Measurements from ENCODE around the gene RNF145. TPM values are rescaled to one million over a fixed set of nuclear protein-coding genes. Genes with fewer than 3 reads are reported as not detected.
"Not testable (repeated sequence)": the region's sequence is repeated elsewhere in the genome, so short reads cannot be mapped to it uniquely, and the experiment has no call there.

Gene RNF145
- 43.7 and 44.4 TPM in 2 replicates for total RNA-seq (2014; rRNA removed)
- 22.6 TPM for polyA plus RNA-seq (2012)

GRCh38 chr5:159209438-159210209, at the start of gene RNF145:
Gene RNF145, minus strand, starts transcription at chr5:159209553. Its CDS starts 5,936 bp downstream, at chr5:159203617.
- peak; percentile 74 for DNase-seq (ENCODE audit: low read depth)

DNA sequence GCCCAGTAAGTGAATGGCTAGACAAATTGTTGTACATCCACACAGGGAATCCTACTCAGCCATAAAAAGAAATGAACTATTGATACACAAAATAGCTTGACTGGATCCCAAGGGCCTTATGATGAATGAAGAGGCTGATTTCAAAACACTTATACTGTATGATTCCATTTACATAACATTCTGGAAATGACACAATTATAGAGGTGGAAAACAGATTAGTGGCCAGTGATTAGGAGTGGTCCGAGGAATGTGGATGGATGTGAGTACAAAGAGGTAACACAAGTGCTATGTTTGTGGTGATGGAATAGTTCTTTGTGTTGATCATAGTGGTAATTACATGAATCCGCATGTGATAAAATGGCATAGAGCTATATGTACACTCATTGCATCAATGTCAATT, 49.0 kb upstream of the RNF145 start:
- DNase-seq (ENCODE audit: low read depth): no peak

GRCh38 chr5:159257629-159258283, 48.4 kb upstream of the RNF145 start:
- no peak for DNase-seq (ENCODE audit: low read depth)

- peak; percentile 14 for DNase-seq (ENCODE audit: low read depth)
These were observed 47.7 kb upstream of the RNF145 start for GRCh38 chr5:159257007-159257406.

GRCh38 chr5:159252195-159252594, 42.8 kb upstream of the RNF145 start:
- no peak for DNase-seq (ENCODE audit: low read depth)

- DNase-seq (ENCODE audit: low read depth): no peak
These were observed 39.8 kb upstream of the RNF145 start for GRCh38 chr5:159249158-159249557.

DNA sequence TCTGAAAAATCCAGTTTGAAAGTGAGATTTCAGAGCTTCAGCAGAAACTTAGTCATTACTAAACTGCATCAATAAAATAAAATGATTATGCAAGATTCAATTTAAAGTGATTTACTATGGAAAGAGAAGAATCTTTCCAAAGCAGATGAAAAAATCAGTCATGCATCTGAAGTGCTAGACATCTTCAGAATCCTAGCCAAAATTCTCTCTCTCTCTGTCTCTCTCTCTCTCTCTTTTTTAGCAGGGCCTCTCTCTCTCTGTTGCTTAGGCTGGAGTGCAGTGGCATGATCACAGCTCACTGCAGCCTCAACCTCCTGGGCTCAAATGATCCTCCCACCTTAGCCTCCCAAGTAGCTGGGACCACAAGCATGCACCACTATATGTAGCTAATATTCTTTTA, 35.5 kb upstream of the RNF145 start:
- no peak for DNase-seq (ENCODE audit: low read depth)

- DNase-seq (ENCODE audit: low read depth): no peak
These were observed 34.8 kb upstream of the RNF145 start for GRCh38 chr5:159244163-159244562.

DNA sequence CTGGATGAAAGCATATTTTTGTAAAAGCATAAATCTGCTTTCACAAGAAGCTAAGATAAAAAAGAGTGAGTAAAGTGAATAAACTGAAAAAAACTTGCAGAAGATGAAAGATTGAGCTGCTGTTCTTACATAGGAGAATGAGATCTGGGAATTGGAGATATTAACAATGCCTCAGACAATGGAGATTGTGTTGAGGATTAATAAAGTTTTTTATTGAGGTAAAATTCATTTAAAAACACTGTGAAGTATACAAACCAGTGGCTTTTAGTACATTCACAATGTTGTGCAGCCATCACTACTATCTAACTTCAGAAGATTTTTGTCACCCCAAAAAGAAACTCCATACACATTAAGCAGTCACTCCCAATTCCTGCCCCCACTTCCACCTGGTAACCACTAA, 34.0 kb upstream of the RNF145 start:
- DNase-seq (ENCODE audit: low read depth): no peak

DNA sequence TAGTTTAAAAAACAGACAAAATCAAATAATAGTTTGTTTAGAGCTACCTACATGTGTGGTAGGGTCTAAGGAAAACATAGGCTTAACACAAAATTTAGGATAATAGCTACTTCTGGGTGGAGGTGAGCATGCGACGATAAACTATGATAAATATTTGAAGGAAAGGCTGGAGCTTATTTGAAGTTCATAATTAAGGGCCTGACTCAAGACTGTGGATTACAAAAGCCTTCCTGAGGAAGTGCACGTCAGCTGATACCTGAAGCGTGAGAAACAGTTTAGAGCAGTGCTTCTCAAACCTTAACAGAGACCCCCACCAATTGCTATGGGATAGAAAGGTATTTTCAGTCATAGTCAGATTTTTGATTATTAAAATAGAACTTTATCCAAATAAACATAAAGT, 33.3 kb upstream of the RNF145 start:
- no peak for DNase-seq (ENCODE audit: low read depth)

GRCh38 chr5:159241946-159242552, 32.7 kb upstream of the RNF145 start:
- peak; percentile 12 for DNase-seq (ENCODE audit: low read depth)

DNA sequence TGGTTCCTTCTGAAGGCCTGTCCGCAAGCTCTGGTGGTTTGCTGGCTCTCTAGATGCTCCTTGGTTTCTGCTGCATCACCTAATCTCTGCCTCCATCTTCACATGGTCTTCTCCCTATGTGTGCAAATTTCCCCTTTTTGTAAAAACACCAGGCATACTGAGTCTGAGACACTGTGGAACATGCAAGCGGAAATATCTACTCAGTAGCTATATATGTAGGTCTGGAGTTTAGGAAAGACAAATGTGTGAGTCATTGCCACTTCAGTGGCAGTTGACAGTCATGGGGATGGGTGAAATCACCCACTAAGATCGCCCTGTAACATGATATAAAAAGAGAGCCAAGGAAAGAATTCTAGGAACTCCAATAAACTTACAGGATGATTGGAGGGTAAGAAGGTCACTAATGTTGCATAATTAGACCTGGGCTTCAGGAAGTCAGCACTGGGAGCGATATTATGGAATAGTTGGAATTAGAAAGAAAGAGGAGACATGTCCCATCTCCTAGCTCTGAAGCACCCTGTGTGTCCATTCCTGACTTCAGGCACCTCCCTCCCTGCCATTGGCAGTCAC, 31.0 kb upstream of the RNF145 start:
- DNase-seq (ENCODE audit: low read depth): peak; percentile 64

DNA sequence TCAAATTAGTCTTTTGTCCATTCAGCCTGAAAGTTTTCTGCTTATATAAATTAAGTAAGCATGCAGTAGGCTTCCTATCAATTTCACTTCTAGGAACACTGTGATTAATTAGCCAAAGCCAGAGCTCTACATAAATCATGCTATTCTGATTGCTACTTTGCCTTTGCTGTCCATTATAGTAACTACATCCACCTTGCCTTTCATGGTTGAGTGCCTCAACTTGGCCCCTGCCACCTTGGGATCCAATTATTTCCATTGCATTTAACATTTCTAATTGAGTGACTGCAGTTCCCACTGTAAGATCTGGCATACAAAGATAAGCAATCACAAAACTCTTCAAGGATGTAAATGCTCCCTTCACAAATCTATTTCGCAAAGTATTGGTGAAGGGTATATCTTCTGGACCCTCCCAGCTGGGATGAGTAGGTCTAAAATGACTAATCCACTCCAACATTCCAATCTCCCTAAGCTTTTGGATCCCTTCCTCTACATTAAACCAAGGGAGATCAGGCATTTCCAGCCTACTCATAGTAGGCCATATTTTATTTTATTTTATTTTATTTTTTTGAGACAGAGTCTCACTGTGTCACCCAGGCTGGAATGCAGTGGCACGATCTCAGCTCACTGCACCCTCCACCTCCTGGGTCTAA, 26.6 kb upstream of the RNF145 start:
- DNase-seq (ENCODE audit: low read depth): not testable (repeated sequence)

GRCh38 chr5:159231167-159231566, 21.8 kb upstream of the RNF145 start:
- DNase-seq (ENCODE audit: low read depth): no peak

DNA sequence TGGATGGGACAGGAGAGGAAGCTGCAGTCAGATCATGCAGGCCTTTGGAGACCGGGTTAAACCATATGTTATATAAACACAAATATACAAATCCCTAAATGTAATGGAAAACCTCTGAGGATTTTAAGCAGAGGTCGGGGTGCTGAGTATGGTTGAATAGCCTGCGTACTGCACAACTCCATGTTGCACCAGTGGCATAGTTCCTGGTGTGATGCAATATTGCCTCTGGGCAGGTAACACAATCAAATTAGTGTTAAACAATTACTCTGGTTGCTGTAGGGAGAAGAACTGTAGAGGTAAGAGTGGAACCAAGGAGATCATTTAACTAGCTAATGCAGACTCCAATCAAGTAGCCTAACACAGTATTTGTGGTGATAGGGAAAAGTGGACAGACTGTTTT, 21.3 kb upstream of the RNF145 start:
- no peak for DNase-seq (ENCODE audit: low read depth)

DNA sequence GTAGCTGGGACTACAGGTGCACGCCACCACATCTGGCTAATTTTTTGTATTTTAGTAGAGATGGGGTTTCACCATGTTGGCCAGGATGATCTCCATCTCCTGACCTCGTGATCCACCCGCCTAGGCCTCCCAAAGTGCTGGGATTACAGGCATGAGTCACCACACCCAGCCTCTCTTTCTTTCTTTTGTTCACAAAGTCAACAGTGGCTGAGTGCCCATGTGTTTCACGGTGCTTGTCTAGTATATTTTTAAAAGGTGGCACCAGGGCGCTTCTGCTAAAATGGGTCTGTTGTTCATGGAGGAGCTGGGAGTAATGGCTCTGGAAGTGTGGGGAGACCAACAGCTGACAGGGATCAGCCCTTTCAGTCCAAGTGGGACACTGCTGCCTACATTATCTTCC, 18.7 kb upstream of the RNF145 start:
- DNase-seq (ENCODE audit: low read depth): peak; percentile 34

GRCh38 chr5:159227452-159227851, 18.1 kb upstream of the RNF145 start:
- no peak for DNase-seq (ENCODE audit: low read depth)

- no peak for DNase-seq (ENCODE audit: low read depth)
These were observed 17.1 kb upstream of the RNF145 start for GRCh38 chr5:159226451-159226850.

DNA sequence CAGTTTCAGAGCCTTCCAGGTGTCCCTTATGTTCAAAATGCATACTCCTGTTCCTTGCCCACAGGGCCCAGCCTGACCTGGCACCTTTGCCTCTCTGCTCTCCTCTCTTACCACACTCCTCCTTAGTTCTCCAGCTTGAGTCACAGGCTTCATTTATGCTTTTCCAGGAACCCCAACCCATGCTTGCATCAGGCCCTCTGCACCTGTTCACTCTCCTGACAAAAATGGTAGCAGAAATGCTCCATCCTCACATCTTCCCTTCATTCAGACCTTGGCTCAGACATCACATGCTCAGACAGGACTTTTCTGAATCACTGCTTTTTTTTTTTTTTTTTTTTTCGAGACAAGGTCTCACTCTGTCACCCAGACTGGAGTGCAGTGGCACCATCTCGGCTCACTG, 15.1 kb upstream of the RNF145 start:
- no peak for DNase-seq (ENCODE audit: low read depth)

DNA sequence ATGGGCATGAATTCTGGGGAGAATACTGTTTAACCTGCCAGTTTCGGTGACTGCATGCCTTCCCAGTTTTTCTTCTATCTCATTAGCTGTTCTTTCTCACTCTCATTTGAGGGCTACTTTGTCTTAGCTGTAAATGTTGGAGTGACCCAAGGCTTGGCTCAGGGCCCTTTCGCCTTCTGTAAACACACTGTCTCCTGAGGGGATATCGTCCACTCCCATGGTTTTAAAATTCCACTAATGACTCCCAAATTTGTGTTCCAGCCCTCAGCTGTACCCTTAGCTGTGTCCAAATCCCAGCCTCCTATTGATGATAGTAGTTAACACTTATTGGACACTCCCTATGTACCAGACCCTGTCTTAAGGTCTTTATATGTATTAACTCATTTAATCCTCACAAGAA, 14.1 kb upstream of the RNF145 start:
- DNase-seq (ENCODE audit: low read depth): no peak

- DNase-seq (ENCODE audit: low read depth): no peak
These were observed 10.9 kb upstream of the RNF145 start for GRCh38 chr5:159220206-159220605.

- no peak for DNase-seq (ENCODE audit: low read depth)
These were observed 9.3 kb upstream of the RNF145 start for GRCh38 chr5:159218595-159219023.
